ENCODE measurements around the gene ZZZ3.

DNA sequence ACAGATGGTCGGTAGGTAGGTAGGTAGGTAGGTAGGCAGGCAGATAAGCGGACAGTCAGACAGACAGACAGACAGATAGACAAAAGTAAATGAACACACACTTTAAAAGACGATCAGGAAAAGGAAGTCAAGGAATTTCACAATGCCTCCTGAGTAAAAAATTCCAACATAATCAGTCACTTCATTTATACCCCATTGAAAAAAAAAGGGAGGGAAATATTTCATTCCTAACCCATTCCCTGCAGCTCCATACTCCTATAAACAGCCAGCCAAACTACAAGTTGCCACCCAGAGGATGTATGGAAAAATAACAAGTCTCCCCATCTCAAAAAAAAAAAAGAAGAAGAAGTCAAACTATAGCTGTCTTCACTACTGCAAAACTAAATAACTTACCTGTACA lies 43.4 kb downstream of the ZZZ3 start:
- TF ChIP-seq, protein P1, sequence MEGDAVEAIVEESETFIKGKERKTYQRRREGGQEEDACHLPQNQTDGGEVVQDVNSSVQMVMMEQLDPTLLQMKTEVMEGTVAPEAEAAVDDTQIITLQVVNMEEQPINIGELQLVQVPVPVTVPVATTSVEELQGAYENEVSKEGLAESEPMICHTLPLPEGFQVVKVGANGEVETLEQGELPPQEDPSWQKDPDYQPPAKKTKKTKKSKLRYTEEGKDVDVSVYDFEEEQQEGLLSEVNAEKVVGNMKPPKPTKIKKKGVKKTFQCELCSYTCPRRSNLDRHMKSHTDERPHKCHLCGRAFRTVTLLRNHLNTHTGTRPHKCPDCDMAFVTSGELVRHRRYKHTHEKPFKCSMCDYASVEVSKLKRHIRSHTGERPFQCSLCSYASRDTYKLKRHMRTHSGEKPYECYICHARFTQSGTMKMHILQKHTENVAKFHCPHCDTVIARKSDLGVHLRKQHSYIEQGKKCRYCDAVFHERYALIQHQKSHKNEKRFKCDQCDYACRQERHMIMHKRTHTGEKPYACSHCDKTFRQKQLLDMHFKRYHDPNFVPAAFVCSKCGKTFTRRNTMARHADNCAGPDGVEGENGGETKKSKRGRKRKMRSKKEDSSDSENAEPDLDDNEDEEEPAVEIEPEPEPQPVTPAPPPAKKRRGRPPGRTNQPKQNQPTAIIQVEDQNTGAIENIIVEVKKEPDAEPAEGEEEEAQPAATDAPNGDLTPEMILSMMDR (IDR thresholded peaks at IDR 0.05) = no peak
- TF ChIP-seq POLR2A (IDR thresholded peaks at IDR 0.05) = no peak

Measured in tibial nerve (tissue), 3 donors.